Muscle layer of colon (tissue), 2 donors: ENCODE results near the gene GRIN3B.

Experiments used
- H3K27ac ChIP-seq: one replicate; pipeline ENCODE4 v1.7.0; 2013; ENCODE audit warnings: low read depth, mild to moderate bottlenecking, low read length, moderate library complexity
- H3K27me3 ChIP-seq, 2 donors: one replicate each; pipeline ENCODE4 v1.7.0; 2013; ENCODE audit warnings: low read length in 2 of 2, mild to moderate bottlenecking in 2 of 2; ENCODE audit not compliant: insufficient read depth in 2 of 2, control insufficient read depth in 1 of 2
- H3K36me3 ChIP-seq: one replicate; pipeline ENCODE4 v1.7.0; 2013; ENCODE audit warnings: mild to moderate bottlenecking, low read length; ENCODE audit not compliant: insufficient read depth
- H3K4me1 ChIP-seq: one replicate; pipeline ENCODE4 v1.7.0; 2013; ENCODE audit warnings: mild to moderate bottlenecking, low read length; ENCODE audit not compliant: insufficient read depth
- H3K4me3 ChIP-seq, 2 donors: one replicate each; pipeline ENCODE4 v1.7.0; 2013; ENCODE audit warnings: low read length in 2 of 2, low read depth in 1 of 2, mild to moderate bottlenecking in 1 of 2, moderate library complexity in 1 of 2
- H3K9ac ChIP-seq: one replicate; pipeline ENCODE4 v1.7.0; 2013; ENCODE audit warnings: low read length
- H3K9me3 ChIP-seq: one replicate; pipeline ENCODE4 v1.7.0; 2013; ENCODE audit warnings: mild to moderate bottlenecking, low read length
- donor health status: abdominal sarcoma.
- donor health status: Adenocarcinoma of cecum.

The GRIN3B gene

GRCh38 chr19:1035998-1036621, 35.9 kb downstream of the GRIN3B start:
- no peak overlapping the region for H3K9ac ChIP-seq
- H3K36me3 ChIP-seq = peaks cover 19% of the 10 kb centered on the region
- peaks cover 0 to under 1% of the 10 kb centered on the region in 2 donors for H3K27me3 ChIP-seq
- peaks cover 21% of the 10 kb centered on the region for H3K4me1 ChIP-seq
- no peaks in the 10 kb centered on the region for H3K9me3 ChIP-seq
- H3K4me3 ChIP-seq = no peak overlapping the region
- H3K27ac ChIP-seq = no peak overlapping the region

- no peak overlapping the region for H3K27ac ChIP-seq
- H3K9ac ChIP-seq = no peak overlapping the region
- H3K4me3 ChIP-seq = no peak overlapping the region
- H3K36me3 ChIP-seq = peaks cover 8% of the 10 kb centered on the region
- peaks cover 25% of the 10 kb centered on the region for H3K4me1 ChIP-seq
- H3K27me3 ChIP-seq = peaks cover 0 to 16% of the 10 kb centered on the region in 2 donors
- no peaks in the 10 kb centered on the region for H3K9me3 ChIP-seq
Measured at GRCh38 chr19:1037621-1038064, 37.4 kb downstream of the GRIN3B start.

GRCh38 chr19:1038978-1039645, 38.9 kb downstream of the GRIN3B start:
- H3K27me3 ChIP-seq = peaks cover 0 to 19% of the 10 kb centered on the region in 2 donors
- peak overlapping the region in 1 of 2 donors; percentile 72 for H3K4me3 ChIP-seq
- H3K9me3 ChIP-seq = no peaks in the 10 kb centered on the region
- H3K36me3 ChIP-seq = no peaks in the 10 kb centered on the region
- no peak overlapping the region for H3K9ac ChIP-seq
- H3K4me1 ChIP-seq = peaks cover 25% of the 10 kb centered on the region
- no peak overlapping the region for H3K27ac ChIP-seq

- H3K9ac ChIP-seq = no peak within 1 kb of the TSS
- no peaks in the 10 kb centered on the region for H3K9me3 ChIP-seq
- peaks cover 25% of the 10 kb centered on the region for H3K4me1 ChIP-seq
- H3K27me3 ChIP-seq = peaks cover 0 to 19% of the 10 kb centered on the region in 2 donors
- peak within 1 kb of the TSS; percentile 56 to 72 for H3K4me3 ChIP-seq
- H3K27ac ChIP-seq = peak within 1 kb of the TSS; percentile 48
- no peaks in the 10 kb centered on the region for H3K36me3 ChIP-seq
Measured at GRCh38 chr19:1039646-1040475, 39.6 kb downstream of the GRIN3B start, which contains the start of gene ABCA7. Gene ABCA7, plus strand, starts transcription at chr19:1040107. Its CDS starts 1,255 bp downstream, at chr19:1041362.

GRCh38 chr19:1040476-1041271, 40.5 kb downstream of the GRIN3B start:
- Histone ChIP-seq H3K27me3 (peaks cover 0 to 19% of the 10 kb centered on the region in 2 donors), H3K4me3 (peak overlapping the region; percentile 56 to 72), H3K9ac (no peak overlapping the region), H3K36me3 (no peaks in the 10 kb centered on the region), H3K9me3 (no peaks in the 10 kb centered on the region), H3K4me1 (peaks cover 25% of the 10 kb centered on the region), H3K27ac (peak overlapping the region; percentile 48)

GRCh38 chr19:1041272-1041834, 41.1 kb downstream of the GRIN3B start:
- Histone ChIP-seq H3K9ac (no peak overlapping the region), H3K36me3 (no peaks in the 10 kb centered on the region), H3K27me3 (peaks cover 0 to 19% of the 10 kb centered on the region in 2 donors), H3K9me3 (no peaks in the 10 kb centered on the region), H3K27ac (no peak overlapping the region), H3K4me3 (peak overlapping the region; percentile 15 to 72), H3K4me1 (peaks cover 25% of the 10 kb centered on the region)

- no peaks in the 10 kb centered on the region for H3K9me3 ChIP-seq
- H3K36me3 ChIP-seq = no peaks in the 10 kb centered on the region
- no peak overlapping the region for H3K27ac ChIP-seq
- H3K27me3 ChIP-seq = peaks cover 0 to 19% of the 10 kb centered on the region in 2 donors
- peaks cover 25% of the 10 kb centered on the region for H3K4me1 ChIP-seq
- H3K9ac ChIP-seq = no peak overlapping the region
- no peak overlapping the region for H3K4me3 ChIP-seq
Measured at GRCh38 chr19:1041835-1042685, 41.8 kb downstream of the GRIN3B start.

- peaks cover 25% of the 10 kb centered on the region for H3K4me1 ChIP-seq
- no peak overlapping the region for H3K27ac ChIP-seq
- no peak overlapping the region for H3K4me3 ChIP-seq
- no peak overlapping the region for H3K9ac ChIP-seq
- no peaks in the 10 kb centered on the region for H3K36me3 ChIP-seq
- H3K27me3 ChIP-seq = peaks cover 0 to 19% of the 10 kb centered on the region in 2 donors
- H3K9me3 ChIP-seq = no peaks in the 10 kb centered on the region
Measured at GRCh38 chr19:1042689-1043511, 42.7 kb downstream of the GRIN3B start.

GRCh38 chr19:1045247-1045603, 45.0 kb downstream of the GRIN3B start:
- no peak overlapping the region for H3K9ac ChIP-seq
- H3K4me3 ChIP-seq = no peak overlapping the region
- H3K9me3 ChIP-seq = no peaks in the 10 kb centered on the region
- H3K4me1 ChIP-seq = peaks cover 13% of the 10 kb centered on the region
- no peaks in the 10 kb centered on the region for H3K36me3 ChIP-seq
- no peak overlapping the region for H3K27ac ChIP-seq
- peaks cover 0 to 19% of the 10 kb centered on the region in 2 donors for H3K27me3 ChIP-seq
